GM19324 (cell line): ENCODE measurements around the gene UBAC1.
"Not testable (repeated sequence)": the region's sequence is repeated elsewhere in the genome, so short reads cannot be mapped to it uniquely, and the experiment has no call there.

Experiments used
- ATAC-seq: cut with Tn5 transposase; IDR thresholded peaks from one replicate; pipeline ENCODE4 v1.9.1; 2021; ENCODE audit warnings: mild to moderate bottlenecking, moderate library complexity; ENCODE audit not compliant: unreplicated experiment, low FRiP score

The UBAC1 gene

GRCh38 chr9:135925496-135926133 lies 35.6 kb downstream of the UBAC1 start:
- no peak for ATAC-seq

DNA sequence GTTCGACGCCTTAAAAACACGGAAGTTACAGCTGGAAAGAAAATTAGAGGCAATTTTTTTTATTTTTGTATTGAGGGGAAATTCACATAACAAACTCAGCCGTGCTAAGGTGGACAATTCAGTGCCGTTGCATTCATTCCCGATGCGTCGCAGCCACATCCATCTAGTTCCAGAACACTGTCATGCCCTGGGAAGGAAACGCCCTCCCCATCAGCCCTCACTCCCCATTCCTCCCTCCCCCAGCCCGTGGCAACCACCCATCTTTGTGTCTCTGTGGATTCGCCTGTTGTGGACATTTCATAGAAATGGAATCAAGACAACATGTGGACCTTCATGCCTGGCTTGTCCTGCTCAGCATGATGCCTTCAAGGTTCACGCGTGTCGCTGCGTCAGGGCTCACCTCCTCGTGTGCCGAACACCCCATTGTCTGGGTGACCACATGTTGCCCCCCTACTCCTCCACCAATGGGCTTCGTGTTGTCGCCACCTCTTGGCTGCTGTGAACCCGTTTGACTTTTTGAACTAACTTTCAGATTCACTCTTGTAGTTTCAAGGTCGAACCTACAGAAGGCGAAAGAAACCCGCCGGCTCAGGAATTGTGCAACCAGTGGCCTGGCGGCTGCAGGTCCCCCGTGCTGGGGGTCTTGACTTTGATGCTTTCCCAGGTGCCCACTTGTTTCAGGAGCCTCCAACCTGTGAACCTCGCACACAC lies 36.4 kb downstream of the UBAC1 start:
- no peak for ATAC-seq

DNA sequence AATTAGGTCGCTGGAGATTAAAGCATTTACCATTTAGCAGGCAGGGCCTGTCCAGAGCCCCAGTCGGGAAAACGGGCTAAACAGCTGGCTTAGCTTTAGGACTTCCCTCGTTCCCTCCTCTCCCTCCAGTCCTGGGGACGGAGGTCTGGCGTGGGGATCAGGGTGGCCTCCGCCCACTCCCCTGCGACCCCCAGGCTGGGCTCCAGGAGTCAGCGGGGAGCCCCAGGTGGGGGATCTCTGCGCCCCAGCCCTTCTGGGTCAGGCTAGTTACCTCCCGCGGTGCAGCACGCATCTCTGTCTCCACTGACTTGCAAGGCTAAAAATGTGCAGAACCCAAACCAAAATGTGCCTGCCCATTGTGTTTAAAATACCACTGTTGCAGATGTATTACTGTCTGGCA lies 37.7 kb downstream of the UBAC1 start:
- no peak for ATAC-seq

GRCh38 chr9:135921749-135922310 lies 39.3 kb downstream of the UBAC1 start:
- ATAC-seq: no peak

DNA sequence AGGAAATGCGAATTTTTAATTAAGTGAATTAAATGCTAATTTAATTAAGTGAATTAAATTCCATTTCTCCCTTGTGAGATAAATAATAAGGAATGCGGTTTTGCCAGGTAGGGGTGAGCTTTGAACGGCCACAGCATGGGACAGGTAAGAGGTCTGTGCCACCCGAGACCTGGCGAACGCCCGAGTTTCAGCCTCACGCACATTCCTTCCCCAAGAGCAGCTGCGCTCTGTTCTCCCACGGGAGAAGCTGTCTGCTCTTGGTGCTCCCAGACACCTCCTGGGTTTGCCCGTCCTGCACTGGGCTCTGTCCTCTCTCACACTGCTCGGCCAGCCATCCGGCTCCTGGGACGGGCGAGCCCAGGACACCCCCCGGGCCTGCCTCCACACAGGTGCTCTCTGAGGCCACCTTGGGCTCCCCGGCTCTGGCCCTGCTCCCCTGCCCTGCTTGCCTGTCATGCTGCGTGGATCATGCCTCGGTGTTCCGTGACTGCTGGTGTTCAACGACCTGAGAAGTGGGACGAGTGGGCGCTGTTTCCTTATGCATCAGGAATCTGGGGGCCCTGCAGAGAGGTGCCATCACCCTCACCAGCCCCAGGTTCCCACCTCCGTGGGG lies 40.1 kb downstream of the UBAC1 start:
- ATAC-seq: no peak

DNA sequence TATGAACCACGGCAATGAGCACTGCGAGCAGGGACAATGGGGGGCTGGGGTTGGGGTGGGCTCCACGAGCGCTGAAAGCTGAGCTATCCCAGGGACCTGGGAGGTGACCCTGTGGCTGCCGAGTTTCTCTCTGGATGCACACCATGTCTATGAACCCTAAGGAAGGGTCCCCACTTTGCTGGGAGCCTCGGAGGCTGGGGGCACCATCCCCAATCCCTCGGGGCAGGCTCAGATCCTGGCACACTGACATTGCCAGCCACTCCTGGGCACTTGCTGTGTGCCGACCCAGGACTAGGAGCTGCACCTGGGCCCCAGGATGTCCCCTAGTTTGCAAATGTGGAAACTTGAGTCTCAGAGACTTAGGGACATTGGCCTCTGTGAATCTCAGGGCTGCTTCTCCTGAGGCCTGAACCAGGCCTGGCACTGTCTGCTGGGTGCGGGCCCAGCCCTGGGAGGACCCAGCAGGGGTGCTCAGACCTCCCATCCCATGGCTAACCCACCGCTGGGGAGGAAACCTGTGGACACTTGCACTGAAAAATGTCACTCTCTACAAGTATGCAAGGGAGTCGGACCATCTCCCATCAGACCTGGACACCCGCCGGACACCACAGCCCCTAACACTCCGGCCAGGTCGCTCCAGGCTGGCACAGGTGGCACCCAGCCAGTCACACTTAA lies 40.8 kb downstream of the UBAC1 start:
- no peak for ATAC-seq

- ATAC-seq: no peak
Measured at GRCh38 chr9:135919318-135919890, 41.8 kb downstream of the UBAC1 start.

DNA sequence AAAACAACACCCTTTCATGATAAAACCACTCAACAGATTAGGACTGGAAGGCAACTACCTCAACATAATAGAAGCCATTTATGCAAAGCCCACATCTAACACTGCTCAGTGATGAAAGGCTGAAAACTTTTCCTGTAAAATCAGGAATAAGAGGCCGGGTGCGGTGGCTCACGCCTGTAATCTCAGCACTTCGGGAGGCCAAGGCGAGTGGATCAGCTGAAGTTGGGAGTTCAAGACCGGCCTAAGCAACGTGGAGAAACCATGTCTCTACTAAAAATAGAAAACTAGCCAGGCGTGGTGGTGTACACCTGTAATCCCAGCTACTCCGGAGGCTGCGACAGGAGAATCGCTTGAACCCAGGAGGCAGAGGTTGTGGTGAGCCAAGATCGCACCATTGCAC lies 44.9 kb downstream of the UBAC1 start:
- ATAC-seq: not testable (repeated sequence)

- no peak for ATAC-seq
Measured at GRCh38 chr9:135914921-135915320, 46.3 kb downstream of the UBAC1 start.

GRCh38 chr9:135911233-135911632 lies 49.9 kb downstream of the UBAC1 start:
- not testable (repeated sequence) for ATAC-seq

DNA sequence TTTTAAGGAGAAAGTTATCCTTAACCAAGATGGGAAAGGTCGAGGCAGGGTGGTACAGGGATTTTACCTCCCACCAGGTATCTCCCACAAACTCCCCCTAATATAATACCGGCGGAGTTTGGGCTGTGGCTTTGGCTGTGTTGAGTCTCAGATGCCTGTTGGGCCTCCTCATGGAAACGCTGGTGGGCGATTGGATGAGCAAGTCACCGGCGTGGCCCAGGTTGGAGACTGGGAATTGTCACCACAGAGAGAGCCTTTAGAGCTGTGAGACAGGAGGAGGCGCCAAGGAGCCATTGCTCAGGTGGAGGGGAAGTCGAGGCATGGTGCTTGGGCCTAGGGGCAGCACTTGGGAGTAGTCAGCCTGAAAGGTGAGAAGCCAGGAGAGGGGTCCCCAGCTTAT lies 50.4 kb downstream of the UBAC1 start:
- ATAC-seq: no peak

- ATAC-seq: no peak
Measured at GRCh38 chr9:135910216-135910615, 51.0 kb downstream of the UBAC1 start.

DNA sequence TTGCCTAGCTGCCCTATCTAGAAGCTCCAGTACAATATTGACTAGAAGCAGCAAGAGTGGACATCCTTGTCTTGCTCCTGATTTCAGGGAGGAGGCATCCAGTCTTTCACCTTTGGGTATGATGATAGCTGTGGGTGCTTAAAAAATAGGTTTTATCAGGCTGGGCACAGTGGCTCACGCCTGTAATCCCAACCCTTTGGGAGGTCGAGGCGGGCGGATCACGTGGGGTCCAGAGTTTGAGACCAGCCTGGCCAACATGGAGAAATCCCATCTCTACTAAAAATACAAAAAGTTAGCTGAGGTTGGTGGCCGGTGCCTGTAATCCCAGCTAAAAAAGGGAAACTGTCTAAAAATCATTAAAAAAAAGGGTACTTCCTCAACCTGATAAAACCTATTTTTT lies 51.8 kb downstream of the UBAC1 start:
- ATAC-seq: no peak

GRCh38 chr9:135908754-135909204 lies 52.4 kb downstream of the UBAC1 start:
- ATAC-seq: no peak

DNA sequence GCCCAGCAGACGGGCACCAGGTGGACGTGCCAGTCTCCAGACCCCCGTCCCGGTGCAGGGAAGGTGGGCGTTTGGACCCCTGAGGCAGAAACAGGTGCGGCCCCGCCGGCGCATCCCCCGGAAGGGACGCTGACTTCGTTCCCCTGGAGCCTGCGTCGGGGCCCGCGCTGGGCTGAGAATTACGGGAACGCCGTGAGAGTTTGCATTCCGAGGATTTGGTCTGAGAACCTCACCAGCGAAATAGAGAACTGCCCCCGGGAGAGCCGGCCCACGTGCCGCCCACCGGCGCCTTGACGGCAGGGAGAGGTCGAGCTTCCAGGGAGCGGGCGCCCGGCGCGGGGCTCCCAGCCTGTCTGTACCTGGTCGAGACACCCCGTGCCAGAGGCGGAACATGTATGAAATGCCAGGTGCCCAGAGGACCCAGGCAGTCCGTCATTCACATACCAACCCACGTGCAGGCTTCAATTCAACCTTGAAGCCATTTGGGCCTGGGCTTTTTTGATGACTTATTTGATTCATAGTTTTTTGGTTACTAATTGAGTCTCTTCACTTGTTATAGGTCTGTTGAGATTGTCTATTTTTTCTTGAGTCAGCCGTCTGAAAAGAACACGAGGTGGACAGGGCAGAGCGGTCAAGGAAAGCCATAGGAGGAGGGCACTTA lies 53.0 kb downstream of the UBAC1 start:
- ATAC-seq: peak; percentile 2

DNA sequence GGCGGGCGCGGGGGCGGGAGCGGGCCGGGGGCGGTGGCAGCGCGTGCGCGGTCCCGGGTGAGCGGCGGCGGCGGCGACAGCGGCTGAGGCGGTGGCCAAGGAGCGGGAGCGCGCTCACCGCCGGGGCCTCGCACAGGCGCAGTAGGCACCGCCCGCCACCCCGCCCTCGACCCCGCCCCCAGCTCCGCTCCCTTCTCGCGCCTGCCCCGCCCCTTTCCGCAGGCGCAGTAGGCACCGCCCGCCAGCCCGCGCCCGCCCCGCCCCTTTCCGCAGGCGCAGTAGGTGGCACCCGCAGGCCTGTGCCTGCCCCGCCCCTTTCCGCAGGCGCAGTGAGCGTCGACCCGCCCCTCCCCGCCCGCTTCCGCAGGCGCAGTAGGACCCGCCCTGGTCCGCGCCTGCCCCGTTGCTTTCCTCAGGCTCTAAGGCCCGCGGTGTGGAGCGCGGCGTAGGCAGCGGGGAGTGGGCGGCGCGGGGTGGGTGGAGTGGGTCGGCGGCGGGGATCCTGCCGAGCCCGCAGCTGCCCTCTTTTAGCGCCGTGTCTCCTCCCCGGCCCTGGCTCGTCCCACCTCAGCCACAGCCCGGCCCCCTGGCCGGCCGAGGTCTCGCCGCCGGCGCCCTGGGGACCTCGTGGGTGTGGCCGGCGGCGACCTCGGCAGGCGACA lies 53.6 kb downstream of the UBAC1 start, which contains the start of gene CAMSAP1:
Gene CAMSAP1 (minus strand): TSS at position 116 of the 662 bp plus-strand sequence. CDS start 387 bp downstream, outside the sequence.
- peak; percentile 78 for ATAC-seq

DNA sequence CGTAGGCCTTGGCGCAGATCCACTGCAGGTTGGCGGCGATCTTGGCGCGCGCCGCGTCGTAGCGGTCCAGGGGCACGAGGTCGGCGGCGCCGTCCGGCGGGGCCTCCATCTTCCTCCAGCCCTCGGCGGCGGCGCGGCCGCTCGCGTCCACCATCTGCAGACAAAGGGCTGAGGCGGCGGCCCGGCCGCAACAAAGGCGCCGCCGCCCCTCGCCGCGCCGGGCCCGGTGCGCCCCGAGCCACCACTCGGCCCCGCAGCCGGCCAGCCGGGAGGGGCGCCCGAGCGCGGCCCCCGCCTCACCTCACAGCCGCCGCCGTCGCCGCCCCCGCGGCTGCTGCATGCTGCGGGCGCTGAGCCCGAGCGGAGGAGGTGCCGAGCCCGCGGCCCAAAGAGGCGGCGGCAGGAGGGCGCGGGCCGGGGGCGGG lies 54.2 kb downstream of the UBAC1 start:
- ATAC-seq: no peak

- peak; percentile 10 for ATAC-seq
Measured at GRCh38 chr9:135906291-135907005, 54.7 kb downstream of the UBAC1 start.
